Activated CD4-positive, alpha-beta T cell treated with anti-CD3 and anti-CD28 coated beads for 1 hour (primary cell): ENCODE results near the gene RPL18A.

Experiments used
- DNase-seq: peaks from one replicate; pipeline ENCODE4 v3.0.0-alpha.2; 2020

Gene RPL18A

DNA sequence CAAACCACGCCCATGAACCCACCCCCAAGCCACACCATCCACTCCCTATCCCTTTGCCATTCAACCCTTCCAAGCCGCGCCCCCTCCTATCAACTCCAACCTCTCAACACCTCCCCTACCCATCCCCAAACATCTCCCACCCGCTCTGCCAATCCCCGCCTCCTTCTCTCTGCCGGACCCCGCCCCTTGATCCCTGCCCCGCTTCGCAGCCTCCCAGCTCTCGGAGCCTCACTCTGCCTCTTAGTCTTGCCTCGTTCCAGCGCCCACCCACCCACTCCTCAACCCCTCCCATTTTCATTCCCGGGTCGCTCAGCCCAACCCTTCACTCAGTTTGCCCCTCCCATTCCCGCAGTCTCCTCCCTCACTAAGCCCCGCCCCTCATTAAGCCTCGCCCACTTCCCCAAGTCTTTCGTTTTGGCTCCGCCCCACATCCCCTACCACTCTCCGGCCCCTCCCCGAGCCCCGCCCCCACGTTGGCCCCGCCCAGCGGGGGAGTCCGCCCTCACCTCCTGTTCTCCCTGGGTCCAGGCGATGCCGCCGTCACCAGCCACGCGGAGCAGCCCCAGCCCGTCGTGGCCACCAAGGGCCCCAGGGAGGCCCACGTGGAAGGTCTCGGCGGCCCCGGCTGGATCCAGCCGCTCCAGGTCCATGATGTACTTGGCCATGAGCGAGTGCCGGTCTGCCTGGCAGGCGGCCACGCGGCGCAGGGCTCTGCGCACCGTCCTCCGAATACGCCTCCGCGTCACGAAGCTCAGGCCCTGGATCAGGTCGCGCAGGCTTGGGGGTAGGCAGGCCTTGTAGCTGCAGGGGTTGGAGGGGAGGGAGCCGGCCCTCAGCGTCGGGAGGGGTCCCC lies 17.7 kb upstream of the RPL18A start:
- DNase-seq: peak; percentile 44

DNA sequence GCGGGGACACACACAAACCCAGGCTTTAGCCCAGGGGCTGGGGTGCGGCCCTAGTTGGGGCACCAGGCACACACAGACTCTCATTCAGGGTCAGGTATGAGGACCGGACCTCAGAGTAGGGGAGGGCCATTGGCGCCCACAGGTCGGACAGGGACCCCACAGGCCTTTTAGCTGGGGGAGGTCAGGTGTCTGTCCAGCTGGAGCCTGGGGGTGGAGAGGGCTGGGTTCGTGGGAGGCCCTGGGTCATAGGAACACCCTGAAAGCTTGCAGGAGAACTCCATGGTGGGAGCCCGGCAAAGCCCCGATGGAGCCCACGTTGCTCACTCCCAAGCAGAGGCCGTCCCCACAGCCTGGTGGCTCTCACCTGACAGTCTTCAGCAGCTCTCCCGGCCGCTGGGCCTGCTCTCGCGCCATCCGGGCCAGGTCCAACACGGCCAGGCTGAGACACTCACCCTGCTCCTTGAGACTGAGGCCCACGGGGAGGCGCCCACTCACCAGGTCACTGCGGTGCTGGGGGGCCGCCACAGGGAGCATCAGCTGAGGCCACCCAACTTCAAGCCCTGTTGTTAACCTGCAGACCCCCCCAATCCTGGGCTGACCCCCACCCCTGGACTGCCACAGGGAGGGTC lies 16.9 kb upstream of the RPL18A start:
- DNase-seq: no peak

DNA sequence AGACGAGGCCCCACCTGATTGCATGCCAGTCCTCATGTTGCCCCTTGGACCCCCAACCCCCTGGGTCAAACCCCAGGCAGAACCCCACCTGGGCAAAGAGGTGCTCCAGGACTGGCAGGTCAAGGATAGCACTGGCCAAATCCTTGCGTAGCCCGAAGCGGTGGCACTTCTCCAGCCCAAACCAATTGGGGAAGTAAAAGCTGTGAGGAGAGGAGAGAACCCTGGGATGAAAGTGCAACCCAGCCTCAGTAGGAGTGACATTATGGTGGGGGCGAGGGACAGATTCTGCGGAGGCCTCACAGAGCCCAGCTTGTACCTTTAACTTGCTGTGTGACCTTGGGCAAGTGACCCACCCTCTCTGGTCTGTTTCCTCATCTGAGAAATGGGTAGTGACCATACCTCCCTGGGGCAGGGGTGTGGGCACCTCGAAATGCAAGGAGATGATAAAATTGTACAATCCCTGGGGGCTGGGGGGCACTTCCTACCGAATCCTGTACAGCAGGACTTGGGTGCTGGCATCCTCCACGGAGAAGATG lies 16.4 kb upstream of the RPL18A start:
- no peak for DNase-seq

DNA sequence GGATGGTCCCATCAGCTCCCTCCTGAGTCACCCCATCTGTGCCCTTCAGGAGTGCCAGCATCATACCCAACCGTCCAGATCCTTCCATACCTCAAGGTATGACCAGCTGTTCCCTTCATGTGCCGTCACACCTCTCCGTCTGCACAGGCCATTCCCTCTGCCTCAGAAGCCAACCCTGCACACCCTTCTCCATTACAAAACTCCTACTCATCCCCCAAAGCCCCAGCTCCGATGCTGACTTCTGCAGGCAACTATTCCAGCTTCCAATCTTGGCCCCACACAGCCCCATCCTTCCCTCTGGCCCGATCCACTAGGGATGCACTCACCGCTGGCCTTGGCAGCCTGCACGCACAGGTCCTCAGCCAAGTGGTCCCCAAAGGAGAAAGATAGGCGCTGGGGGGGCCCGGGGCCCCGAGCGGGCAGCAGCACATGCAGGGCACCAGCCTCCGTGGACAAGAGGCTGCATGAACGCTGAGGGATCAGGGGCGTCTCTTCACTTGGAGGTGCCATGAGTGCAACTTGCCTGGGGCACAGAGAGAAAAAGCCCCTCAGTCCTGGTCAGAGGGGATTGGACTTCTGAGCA lies 15.7 kb upstream of the RPL18A start:
- DNase-seq: no peak

DNA sequence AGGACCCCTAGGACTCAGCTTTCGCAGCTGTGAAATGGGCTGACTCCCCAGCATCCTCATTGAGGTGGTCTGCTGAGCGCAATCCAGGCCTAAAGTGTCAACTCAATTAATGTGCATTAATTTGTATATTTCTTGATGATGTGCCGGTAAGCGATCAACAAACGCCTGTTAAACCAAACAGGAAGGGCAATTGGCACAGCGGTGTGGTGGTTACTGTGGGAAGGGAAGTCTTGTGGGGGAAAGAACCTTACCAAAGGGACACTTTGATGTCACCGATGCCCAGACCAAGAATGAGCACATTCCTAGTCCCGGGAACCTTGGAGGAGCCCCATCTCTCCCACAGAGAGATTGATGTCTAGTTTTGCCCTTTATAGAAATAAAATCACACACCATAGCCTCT lies 13.6 kb upstream of the RPL18A start:
- no peak for DNase-seq

DNA sequence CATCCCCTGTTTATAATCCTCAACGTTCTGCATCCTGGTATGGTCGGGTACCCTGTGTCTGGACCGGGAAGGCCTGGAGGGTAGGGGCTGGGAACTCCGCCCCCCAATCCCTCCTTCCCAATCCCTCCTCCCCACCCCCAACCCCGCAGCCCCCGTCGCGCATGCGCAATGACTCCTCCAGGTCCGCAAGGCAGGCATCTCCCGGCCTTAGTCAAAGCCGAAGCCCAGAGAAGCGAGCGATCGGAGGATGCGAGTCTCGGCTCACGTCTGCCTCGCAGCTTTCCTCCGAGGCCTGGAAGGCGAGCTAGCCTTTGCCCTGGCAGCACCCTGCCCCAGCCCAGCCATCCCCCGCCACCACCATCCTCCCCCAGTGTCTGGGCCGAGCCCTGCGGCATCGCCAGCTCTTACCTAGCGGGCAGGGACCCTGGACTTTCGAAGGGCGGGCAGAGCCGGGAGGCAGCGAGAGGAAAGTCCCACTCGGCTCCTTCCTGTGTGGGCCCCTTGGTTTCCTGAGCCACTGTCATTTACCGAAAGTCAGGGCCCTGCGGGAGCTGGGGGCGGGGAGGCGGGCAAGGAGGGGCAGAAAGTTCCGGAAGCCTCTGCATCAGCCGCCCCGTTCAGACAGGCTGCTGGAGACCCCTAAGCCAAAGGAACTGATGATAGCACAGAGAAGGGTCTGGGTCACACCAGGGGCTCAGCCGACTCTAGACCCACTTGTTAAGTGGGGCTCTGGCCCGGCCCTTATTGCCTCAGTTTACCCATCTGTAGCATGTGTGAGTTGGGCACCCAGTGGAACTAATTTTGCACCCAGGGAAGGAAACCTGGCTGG lies 12.0 kb upstream of the RPL18A start, which contains the start of gene JAK3:
JAK3 (minus strand) TSS at position 445 of the 829 bp plus-strand sequence. CDS start 3,565 bp downstream, outside the sequence.
- peak; percentile 83 for DNase-seq

DNA sequence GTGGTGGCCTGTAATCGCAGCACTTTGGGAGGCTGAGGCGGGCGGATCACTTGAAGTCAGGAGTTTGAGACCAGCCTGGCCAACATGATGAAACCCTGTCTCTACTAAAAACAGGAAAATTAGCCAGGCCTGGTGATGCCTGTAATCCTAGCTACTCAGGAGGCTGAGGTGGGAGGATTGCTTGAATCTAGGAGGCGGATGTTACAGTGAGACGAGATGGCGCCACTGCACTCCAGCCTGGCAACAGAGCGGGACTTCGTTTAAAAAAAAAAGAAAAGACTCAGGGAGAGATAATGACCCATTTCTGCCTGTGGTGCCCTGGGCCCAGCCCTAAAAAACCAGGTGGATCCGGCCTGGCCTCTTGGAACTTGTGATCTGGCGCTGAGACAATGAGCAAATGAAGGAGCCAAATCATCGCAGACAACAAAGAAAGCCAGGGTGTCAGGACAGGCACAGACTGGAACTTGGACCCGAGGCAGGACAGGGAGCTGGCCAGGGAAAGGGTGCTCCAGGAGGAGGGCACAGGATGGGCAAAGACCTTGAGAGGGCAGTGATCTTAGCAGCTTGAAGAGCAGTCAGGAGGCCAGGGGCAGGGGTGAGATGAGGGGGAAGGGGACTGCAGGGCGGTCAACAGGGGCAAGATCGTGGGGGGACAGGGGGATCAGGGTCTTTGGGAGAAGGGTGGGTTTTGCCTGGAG lies 11.0 kb upstream of the RPL18A start:
- no peak for DNase-seq

DNA sequence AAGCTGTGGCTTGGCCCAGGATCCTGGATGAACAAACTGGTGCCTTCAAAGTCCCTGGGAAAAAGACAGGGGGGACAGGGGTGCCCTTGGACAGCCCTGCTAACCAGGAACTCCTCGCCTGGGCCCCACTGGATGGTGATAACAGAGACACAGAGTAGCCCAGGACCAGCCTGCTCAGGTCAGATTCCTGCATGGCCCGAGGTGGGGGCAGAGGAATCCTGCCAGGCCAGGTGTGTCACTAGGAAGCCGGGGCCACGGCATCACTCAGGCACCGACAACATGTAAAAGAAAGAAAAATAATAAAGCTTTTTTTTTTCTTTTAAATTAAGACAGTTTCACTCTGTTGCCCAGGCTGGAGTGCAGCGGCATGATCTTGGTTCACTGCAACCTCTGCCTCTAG lies 5.6 kb upstream of the RPL18A start:
- no peak for DNase-seq

DNA sequence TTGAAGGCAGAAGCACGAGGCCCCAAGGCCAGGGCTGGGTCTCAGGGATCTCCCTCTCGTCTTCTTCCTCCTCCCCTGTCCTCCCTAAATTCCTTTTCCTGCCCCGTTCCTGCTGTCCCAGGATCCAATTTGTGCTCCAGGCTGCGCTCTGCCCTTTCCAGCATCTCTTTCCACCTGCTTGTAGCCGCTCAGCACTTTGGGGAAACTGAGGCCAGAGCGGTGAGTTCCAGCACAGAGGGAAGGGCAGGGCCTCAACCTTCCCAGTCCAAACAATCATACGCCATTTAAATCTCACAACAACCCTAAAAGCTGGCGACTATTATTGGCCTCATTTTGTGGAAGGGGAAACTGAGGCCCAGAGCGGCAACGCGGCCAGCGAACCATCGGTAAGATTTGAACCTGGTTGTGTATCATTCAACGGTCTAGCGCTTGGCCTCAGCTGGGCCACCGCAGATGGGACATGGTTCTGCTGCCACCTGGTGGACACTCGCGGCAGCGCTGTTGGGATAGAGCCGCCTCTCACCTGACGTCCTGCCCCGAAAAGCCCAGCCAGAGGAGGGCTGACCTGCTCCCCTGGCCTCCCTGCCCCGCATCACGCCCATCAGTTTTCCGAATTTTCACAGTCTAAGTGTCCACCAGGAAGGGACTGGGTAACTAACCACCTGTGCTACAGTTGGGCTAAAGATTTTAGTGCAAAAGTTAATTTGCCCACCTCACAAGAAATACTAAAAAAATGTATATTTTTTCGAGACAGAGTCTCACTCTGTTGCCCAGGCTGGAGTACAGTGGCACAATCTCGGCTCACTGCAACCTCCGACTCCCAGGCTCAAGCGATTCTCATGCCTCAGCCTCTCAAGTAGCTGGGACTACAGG lies 4.2 kb upstream of the RPL18A start:
- DNase-seq: peak; percentile 85

DNA sequence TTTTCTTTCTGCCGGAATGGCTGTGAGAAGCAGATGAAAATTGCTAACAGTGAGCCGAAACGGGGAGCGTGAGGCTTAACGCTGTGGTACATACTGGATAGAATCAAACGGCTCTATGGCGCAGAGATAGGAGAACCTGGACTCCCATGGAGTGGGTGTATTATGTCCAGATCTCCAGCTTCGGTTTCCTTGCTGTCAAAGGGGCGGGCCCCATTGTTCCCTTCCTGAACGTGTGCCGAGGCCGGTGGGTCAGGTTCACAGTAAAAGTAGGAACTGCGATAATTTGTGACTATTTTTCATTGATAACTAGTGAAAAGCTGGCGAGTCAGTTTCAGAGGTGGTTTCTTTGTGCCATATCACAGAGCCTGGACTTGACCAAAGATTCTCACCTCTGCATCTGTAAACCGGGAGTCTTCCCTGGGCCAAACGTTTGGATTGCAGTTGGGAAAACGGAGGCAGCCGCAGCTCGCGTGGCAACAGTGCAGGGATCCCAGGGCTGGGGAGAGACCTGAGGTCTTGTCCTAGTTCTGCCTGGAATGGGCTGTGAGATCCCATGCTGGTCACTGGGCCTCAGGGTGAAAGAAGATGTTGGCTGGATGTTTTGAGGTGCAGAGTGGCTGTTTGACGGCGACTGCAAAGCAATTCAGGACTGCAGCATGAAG lies 752 bp downstream of the RPL18A start:
- DNase-seq: no peak

DNA sequence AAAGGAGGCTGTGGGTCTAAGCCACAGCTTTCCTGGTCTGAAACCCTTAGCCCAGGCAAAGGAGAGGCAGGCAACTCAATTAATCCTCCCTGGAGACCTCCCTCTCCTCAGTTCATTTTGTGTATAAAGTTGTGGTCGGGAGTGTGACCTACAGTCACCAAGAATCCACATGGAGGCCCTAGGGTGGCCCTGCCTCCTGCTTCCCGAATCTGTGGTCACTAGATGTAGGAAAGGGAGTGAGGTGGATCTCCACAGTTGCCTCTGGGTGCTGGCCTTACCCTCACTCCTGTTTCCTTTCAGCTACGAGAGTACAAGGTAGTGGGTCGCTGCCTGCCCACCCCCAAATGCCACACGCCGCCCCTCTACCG lies 1.3 kb downstream of the RPL18A start:
- no peak for DNase-seq

DNA sequence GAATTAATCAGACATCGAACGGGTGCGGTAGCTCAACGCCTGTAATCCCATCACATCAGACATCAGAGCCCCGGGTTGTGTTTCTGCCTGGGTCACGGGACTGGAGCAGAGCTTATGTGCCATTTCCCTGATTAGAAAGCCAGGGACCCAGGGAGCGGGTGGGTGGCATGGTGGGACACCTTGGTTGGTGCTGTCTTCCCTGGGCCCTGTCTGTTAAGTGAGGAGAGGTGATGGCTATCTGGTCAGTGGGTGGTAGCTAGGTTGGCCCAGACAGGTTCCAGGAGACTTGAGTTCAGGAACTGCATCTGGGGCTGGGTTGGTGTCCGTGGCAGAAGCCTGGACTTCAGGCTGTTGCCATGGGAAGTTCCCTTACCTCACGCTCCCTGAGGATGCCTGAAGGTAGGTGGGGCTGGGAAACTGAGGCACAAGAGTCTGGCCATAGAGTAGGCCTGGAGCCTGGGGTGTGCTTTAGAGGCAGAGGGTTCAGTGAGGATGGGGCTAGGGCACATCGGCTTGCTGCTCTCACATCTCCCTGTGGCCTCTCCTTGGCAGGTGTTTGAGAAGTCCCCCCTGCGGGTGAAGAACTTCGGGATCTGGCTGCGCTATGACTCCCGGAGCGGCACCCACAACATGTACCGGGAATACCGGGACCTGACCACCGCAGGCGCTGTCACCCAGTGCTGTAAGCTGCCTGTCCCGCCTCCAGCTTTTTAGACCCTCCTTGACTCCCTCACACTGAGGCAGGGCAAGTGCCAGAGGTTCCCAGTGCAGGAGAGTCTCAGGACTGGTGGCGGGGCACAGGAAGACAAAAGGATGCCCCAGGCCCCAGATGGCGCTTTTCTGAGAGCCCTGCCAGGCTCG lies 2.1 kb downstream of the RPL18A start:
- no peak for DNase-seq

DNA sequence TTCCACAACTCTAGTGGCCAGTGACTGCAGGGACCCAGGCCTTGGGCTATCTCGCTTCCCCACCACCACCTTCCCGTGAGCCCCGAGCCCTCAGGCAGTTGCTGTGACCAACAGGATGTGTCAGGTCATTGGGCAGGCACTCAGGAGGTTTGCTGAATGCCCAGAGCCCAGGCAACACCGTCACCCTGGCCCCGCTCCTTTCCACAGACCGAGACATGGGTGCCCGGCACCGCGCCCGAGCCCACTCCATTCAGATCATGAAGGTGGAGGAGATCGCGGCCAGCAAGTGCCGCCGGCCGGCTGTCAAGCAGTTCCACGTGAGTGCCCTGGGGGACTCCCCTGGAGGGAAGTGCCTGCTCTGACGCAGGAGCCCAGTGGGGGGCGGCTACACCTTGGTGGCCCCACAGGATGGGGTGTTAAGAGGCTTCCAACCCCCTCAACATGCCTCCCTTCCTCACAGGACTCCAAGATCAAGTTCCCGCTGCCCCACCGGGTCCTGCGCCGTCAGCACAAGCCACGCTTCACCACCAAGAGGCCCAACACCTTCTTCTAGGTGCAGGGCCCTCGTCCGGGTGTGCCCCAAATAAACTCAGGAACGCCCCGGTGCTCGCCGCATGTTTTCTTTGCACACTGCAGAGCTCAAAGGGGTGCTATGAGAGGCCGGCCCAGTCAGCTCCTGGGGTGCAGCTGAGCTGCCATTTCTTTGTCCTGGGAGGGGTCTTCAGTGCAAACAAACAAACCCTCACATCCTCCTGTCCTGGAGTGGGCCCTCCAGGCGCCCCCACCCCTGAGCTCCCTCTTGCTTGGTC lies 3.2 kb downstream of the RPL18A start:
- DNase-seq: no peak

DNA sequence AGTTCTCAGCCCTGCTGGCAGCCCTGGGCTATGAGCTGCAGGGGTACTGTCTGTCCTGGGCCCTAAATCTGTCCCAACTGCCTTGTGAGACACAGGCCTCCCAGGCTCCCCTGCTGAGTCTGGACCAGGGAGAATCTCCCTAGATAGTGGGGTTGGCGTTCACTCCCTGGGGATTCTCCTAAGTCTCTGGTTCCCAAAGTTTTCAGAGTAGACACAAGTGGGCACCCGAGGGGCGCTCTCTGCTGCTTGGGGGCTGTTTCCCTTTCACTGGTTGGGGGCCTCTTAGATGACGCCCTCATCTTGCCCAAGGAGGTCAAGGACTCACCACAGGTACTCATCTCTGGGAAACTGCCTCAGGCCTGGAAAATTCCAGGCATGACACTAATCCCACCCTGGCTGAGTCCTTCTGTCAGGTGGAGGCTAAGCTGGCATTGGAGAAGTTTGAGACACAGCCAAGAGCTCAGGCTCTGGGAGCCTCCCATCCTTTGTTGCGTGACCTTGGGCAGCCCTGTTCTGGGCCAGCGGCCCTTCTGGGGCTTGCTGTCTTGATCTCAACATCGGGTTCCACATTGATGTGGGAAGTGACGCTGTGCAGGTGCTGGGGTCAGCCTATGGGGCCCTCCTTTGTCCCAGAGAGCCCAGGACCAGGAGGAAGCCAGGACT lies 3.9 kb downstream of the RPL18A start:
- DNase-seq: no peak

DNA sequence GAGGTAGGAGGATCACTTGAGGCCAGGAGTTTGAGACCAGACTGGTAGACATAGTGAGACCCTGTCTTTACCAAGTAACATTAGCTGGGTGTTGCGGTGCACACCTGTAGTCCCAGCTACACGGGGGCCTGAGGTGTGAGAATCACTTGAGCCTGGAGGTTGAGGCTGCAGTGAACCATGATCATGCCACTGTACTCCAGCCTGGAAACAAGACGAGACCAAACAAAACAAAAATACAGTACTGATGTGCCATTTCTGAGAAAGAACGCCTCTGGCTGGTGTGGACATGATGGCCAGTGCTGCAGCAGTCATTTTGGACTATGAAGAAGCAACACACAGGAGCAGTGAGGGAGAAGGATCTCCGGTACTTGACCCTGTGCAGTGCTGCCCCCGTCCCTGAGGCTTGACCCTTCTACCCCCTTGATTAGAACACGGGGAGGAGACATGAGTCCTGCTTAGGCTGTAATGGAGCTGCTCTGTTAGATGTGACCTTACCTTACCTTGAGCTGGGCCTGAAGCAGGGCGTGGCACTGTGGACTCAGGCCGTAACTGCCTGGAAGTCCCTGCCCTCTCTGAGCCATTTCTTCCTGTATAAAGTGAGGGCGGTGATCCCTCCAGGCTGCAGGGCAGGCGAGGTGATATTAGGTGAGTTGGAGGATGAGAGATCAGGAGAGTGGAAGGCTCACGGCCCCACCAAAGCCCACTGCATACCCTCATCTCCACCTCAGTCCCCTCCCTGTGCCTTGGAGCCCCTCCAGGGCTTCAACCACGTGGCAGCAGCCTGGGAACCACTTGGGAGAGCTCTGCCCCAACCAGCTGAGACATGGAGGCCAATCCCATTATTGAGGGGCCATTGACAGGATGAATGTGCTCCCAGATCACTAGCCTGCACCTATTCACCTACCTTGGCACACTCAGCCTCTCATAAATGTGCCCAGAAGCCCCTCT lies 5.9 kb downstream of the RPL18A start:
- no peak for DNase-seq

DNA sequence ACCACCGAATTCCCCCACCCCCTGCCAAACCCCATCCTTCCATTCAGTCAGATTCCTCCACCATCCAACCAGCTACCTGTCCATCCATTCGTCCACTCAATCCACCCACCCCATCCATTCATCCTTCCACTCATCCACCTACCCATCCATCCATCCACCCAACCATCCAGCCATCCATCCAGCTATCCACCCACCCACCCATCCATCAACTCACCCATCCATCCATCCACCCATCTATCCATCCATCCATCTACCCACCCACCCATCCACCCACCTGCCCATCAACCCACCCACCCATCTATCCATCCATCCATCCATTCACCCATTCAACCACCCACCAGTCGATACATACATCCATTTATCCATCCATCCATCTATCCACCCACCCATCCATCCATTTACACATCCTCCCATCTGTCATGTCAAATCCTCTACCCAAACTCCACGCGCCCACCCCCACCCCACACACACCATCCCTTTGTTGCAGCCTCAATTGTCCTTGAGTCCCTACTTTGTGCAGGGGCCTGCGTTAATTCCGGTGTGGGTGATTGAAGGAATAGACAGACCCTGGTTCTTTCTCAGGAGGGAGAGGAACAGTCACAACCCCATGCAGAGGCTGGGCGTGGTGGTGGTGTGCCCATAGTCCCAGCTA lies 6.7 kb downstream of the RPL18A start:
- no peak for DNase-seq
